Fibroblast of lung (primary cell): Measurements from ENCODE around the gene TEX19. TPM values are rescaled to one million over a fixed set of nuclear protein-coding genes. Genes with fewer than 3 reads are reported as not detected.
"Not testable (repeated sequence)": the region's sequence is repeated elsewhere in the genome, so short reads cannot be mapped to it uniquely, and the experiment has no call there.

Experiments used
- DNase-seq, 2 donors: peaks; one replicate each; pipeline versions ENCODE4 v3.0.0 to v3.0.0-alpha.2; 2010; ENCODE audit warnings: low read depth in 2 of 2
- H2AFZ ChIP-seq: 2 replicates; pipeline ENCODE4 v1.5.1; 2012; ENCODE audit warnings: low read length, control low read depth, inconsistent platforms
- H3K27ac ChIP-seq: 2 replicates; pipeline ENCODE4 v1.5.1; 2011; ENCODE audit warnings: low read length, control low read depth; ENCODE audit not compliant: insufficient read depth
- H3K27me3 ChIP-seq: 2 replicates; pipeline ENCODE4 v1.5.1; 2011; ENCODE audit warnings: mild to moderate bottlenecking, low read length; ENCODE audit not compliant: control insufficient read depth, insufficient read depth
- H3K36me3 ChIP-seq: 2 replicates; pipeline ENCODE4 v1.5.1; 2011; ENCODE audit warnings: low read length; ENCODE audit not compliant: control insufficient read depth, insufficient read depth
- H3K4me1 ChIP-seq: 2 replicates; pipeline ENCODE4 v1.5.1; 2011; ENCODE audit warnings: low read length; ENCODE audit not compliant: control insufficient read depth, insufficient read depth; ENCODE audit errors: extremely low read depth
- H3K4me2 ChIP-seq: 2 replicates; pipeline ENCODE4 v1.5.1; 2011; ENCODE audit warnings: low read length, control low read depth; ENCODE audit not compliant: insufficient read depth; ENCODE audit errors: extremely low read depth
- H3K4me3 ChIP-seq, 4 experiments: fragments of 200-600 bp in 1 of 4; sonication (generic) in 1 of 4; replicated peaks in 1 of 4; 2 replicates each; pipeline ENCODE4 v1.5.1; 2011 to 2016; ENCODE audit warnings: low read length in 4 of 4, low read depth in 3 of 4, mild to moderate bottlenecking in 3 of 4, control low read depth in 2 of 4, inconsistent platforms in 1 of 4, mixed read lengths in 1 of 4; ENCODE audit not compliant: insufficient read depth in 1 of 4; ENCODE audit errors: control extremely low read depth in 1 of 4
- H3K79me2 ChIP-seq: 2 replicates; pipeline ENCODE4 v1.5.1; 2012; ENCODE audit warnings: mild to moderate bottlenecking, low read length, inconsistent platforms; ENCODE audit not compliant: control insufficient read depth, insufficient read depth
- H3K9ac ChIP-seq: 2 replicates; pipeline ENCODE4 v1.5.1; 2011; ENCODE audit warnings: mild to moderate bottlenecking, low read length, control low read depth; ENCODE audit not compliant: insufficient read depth
- H3K9me3 ChIP-seq: 2 replicates; pipeline ENCODE4 v1.5.1; 2012; ENCODE audit warnings: low read depth, low read length; ENCODE audit not compliant: control insufficient read depth, insufficient read depth
- H4K20me1 ChIP-seq: 2 replicates; pipeline ENCODE4 v1.5.1; 2011; ENCODE audit warnings: low read length; ENCODE audit not compliant: control insufficient read depth, insufficient read depth; ENCODE audit errors: extremely low read depth
- CTCF ChIP-seq, 2 donors: IDR thresholded peaks in 1 of 2; conservative IDR thresholded peaks in 1 of 2; 1 replicate in 1 of 2; 2 replicates in 1 of 2; pipeline ENCODE4 v1.5.1; 2011 to 2012; ENCODE audit warnings: low read length in 2 of 2, control low read depth in 1 of 2, inconsistent platforms in 1 of 2, low read depth in 1 of 2, mild to moderate bottlenecking in 1 of 2
- EZH2 ChIP-seq: IDR thresholded peaks from 2 replicates; pipeline ENCODE4 v1.5.1; 2012; ENCODE audit warnings: low read length, control low read depth, mild to moderate bottlenecking; ENCODE audit errors: missing control alignments
- polyA plus RNA-seq, 2 donors: library from polyadenylated mRNA; depleted of rRNA in 1 of 2; stranded (reverse) in 1 of 2; unstranded in 1 of 2; fragments of >200 nt; gene quantifications; 2 replicates each; pipeline ENCODE4 v1.2.1, GENCODE V29; 2011 to 2012; ENCODE audit warnings: missing spikeins in 1 of 2
- total RNA-seq: library from RNA; depleted of rRNA; stranded (reverse); fragments of >200 nt; gene quantifications from 2 replicates; pipeline ENCODE4 v1.2.1, GENCODE V29; 2014

The TEX19 gene
- total and polyA plus RNA-seq, 2 donors (not counting 1 experiment from before 2014, with no cell fraction given): 0.05 to 0.17 TPM

DNA sequence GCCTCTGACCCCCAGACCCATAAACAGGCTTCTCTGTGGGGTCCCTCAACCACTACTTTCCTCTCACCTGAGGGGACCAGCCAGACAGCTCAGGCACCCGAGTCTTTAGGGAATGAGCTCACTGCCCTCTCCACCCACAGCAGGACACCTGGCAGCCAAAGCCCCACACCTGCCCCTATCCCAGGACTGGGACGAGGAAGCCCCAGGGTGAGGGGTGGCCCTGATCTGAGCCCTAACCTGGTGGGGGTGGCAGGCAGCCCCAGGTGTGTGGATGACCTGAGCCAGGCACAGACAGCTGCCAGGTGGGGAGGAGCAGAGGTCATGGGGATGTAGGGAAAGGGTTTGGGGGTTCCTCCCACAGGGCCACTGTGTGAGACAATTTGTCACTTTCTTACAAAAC, 1.7 kb upstream of the TEX19 start:
- no peaks in the 10 kb centered on the region for H4K20me1 ChIP-seq
- DNase-seq: no peak
- TF ChIP-seq EZH2 (no peak), CTCF (conservative IDR thresholded peaks at IDR 0.05 in 1 of 2, IDR thresholded peaks at IDR 0.05 in 1 of 2; ENCODE audit: low read depth in 1 of 2, low read length in 2 of 2) (no peak)
- no peaks in the 10 kb centered on the region for H3K9me3 ChIP-seq
- no peak overlapping the region for H3K9ac ChIP-seq
- H2AFZ ChIP-seq: no peak overlapping the region
- peaks cover 5% of the 10 kb centered on the region for H3K4me1 ChIP-seq
- no peak overlapping the region for H3K4me3 ChIP-seq
- H3K79me2 ChIP-seq: no peaks in the 10 kb centered on the region
- no peak overlapping the region for H3K4me2 ChIP-seq
- no peak overlapping the region for H3K27ac ChIP-seq
- no peaks in the 10 kb centered on the region for H3K36me3 ChIP-seq
- peaks cover 14% of the 10 kb centered on the region for H3K27me3 ChIP-seq

- H3K4me1 ChIP-seq, DNase-seq, H3K4me3 ChIP-seq, H3K27ac ChIP-seq, H3K9ac ChIP-seq, H2AFZ ChIP-seq, H3K79me2 ChIP-seq, H4K20me1 ChIP-seq, H3K36me3 ChIP-seq, H3K4me2 ChIP-seq, H3K9me3 ChIP-seq: not testable (repeated sequence)
- peaks cover 16% of the 10 kb centered on the region for H3K27me3 ChIP-seq
These were observed 516 bp downstream of the TEX19 start for GRCh38 chr17:82359451-82360074.

- Histone ChIP-seq H3K79me2 (no peaks in the 10 kb centered on the region), H3K4me2 (no peak overlapping the region), H3K4me1 (no peaks in the 10 kb centered on the region), H3K27ac (no peak overlapping the region), H2AFZ (no peak overlapping the region), H3K36me3 (no peaks in the 10 kb centered on the region), H3K4me3 (no peak overlapping the region), H3K9ac (no peak overlapping the region), H3K9me3 (no peaks in the 10 kb centered on the region), H4K20me1 (no peaks in the 10 kb centered on the region), H3K27me3 (peaks cover 12% of the 10 kb centered on the region)
- no peak for DNase-seq
- TF ChIP-seq CTCF (conservative IDR thresholded peaks at IDR 0.05 in 1 of 2, IDR thresholded peaks at IDR 0.05 in 1 of 2; ENCODE audit: low read depth in 1 of 2, low read length in 2 of 2) (no peak), EZH2 (no peak)
These were observed 3.0 kb downstream of the TEX19 start for GRCh38 chr17:82361885-82362633.
